ENCODE results near the gene AATF. TPM values are rescaled to one million over a fixed set of nuclear protein-coding genes. Genes with fewer than 3 reads are reported as not detected.

AATF gene, protein sequence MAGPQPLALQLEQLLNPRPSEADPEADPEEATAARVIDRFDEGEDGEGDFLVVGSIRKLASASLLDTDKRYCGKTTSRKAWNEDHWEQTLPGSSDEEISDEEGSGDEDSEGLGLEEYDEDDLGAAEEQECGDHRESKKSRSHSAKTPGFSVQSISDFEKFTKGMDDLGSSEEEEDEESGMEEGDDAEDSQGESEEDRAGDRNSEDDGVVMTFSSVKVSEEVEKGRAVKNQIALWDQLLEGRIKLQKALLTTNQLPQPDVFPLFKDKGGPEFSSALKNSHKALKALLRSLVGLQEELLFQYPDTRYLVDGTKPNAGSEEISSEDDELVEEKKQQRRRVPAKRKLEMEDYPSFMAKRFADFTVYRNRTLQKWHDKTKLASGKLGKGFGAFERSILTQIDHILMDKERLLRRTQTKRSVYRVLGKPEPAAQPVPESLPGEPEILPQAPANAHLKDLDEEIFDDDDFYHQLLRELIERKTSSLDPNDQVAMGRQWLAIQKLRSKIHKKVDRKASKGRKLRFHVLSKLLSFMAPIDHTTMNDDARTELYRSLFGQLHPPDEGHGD
- total RNA-seq (2021; fragmentation: NEBNext Ultra II Directional; extraction: Animal tissue kit (Norgen Biotek cat#: 25700)), result 62.8 and 67.7 TPM in 2 replicates
- polyA plus RNA-seq (2011; rRNA removed), result 20.1 and 23.7 TPM in 2 replicates
- 26.3 TPM for polyA plus RNA-seq (2011; cell fraction: cytosol; rRNA removed)
- 29.8 TPM for polyA plus RNA-seq (2011; cell fraction: nucleus; rRNA removed)
- polyA plus RNA-seq (2012, experiment 1 of 2), result 66.6 to 96.2 TPM (median 77.0 TPM) in 4 replicates
- polyA plus RNA-seq (2012, experiment 2 of 2), result 23.2 TPM
- polyA plus RNA-seq (2013, experiment 1 of 2), result 74.6 TPM
- 70.3 TPM for polyA plus RNA-seq (2013, experiment 2 of 2)
- polyA minus RNA-seq (2011; rRNA and poly(A)+ RNA removed), result 24.8 and 31.2 TPM in 2 replicates
- polyA minus RNA-seq (2011; cell fraction: cytosol; rRNA and poly(A)+ RNA removed), result 21.7 TPM
- 26.4 TPM for polyA minus RNA-seq (2011; cell fraction: nucleus; rRNA and poly(A)+ RNA removed)
- long read RNA-seq, experiment 1, partial matches to known transcripts, result 24 of 43 reads
- long read RNA-seq, experiment 1, other reads (novel, unspliced or antisense), result 17 of 43 reads
- long read RNA-seq, experiment 2, transcript AATF-208 (12 exons, 2,141 nt), result major isoform, 71 of 100 reads
- long read RNA-seq, experiment 2, partial matches to known transcripts, result 22 of 100 reads
- long read RNA-seq, experiment 2, other reads (novel, unspliced or antisense), result 7 of 100 reads

DNA sequence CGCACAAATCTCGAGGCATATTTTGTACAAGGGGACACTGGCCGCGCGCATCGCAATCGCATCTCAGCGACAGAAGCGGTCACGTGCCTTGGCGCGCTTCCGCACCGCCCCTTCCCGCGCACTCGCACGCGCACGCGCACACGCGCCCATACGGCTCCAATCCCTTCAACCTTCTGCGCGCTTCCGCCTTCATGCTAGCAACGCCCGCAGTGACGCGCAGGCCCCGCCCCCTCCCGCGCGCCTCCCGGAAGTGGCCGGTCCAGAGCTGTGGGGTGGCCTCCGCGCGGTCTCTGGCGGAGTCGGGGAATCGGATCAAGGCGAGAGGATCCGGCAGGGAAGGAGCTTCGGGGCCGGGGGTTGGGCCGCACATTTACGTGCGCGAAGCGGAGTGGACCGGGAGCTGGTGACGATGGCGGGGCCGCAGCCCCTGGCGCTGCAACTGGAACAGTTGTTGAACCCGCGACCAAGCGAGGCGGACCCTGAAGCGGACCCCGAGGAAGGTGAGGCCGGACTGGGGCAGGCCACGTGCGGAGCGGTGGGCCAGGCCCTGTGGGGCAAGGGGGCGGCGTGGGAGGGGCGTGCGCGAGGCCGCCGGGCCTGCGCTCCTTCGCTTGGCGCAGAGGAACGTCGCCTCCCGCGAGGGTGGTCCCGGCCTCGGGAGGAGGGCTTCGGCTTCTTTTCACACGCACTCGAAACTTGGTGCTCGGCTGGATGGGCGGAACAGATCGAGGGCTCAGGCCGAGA, at the start of gene AATF:
TSS of gene AATF (plus strand) at position 238 of the 744 bp plus-strand sequence. CDS start at position 410, 172 bp downstream.
- H3K36me3 ChIP-seq (ENCODE audit: control insufficient read depth in 2 of 4, insufficient read depth in 4 of 4, low read length in 3 of 4), result peaks cover 11 to 33% (median 14%) of the 10 kb centered on the region in 4 experiments; a peak in 7 of 8 replicates
- H3K56ac ChIP-seq (replicated peaks; ENCODE audit: insufficient read length, low read depth, low read length), result no peak within 1 kb of the TSS
- peak within 1 kb of the TSS; percentile 92 for H4K8ac ChIP-seq (ENCODE audit: extremely low read depth, insufficient read depth, low read length)
- peak within 1 kb of the TSS; percentile 68 for H3K27ac ChIP-seq (ENCODE audit: low read depth, low read length)
- no peak within 1 kb of the TSS for H2BK120ac ChIP-seq (replicated peaks; ENCODE audit: low read depth, low read length)
- no peak within 1 kb of the TSS for H3K23ac ChIP-seq (ENCODE audit: insufficient read length)
- peaks cover 0 to 21% of the 10 kb centered on the region in 2 experiments; a peak in 2 of 4 replicates for H3K79me2 ChIP-seq (ENCODE audit: control insufficient read depth in 1 of 2, insufficient read depth in 2 of 2, low read length in 2 of 2)
- CTCF ChIA-PET (ENCODE audit: partially characterized antibody), result interaction anchor here (1.1 to 2.7 kb wide), 4 partner anchors 11 to 346 kb away, joined by 3 to 10 read pairs (median 4); partner anchors contain the start of gene LHX1
- no peak within 1 kb of the TSS for H2BK20ac ChIP-seq (ENCODE audit: low read length)
- peak within 1 kb of the TSS; percentile 16 for H4K5ac ChIP-seq (ENCODE audit: insufficient read length, low read depth, low read length)
- H3K4me3 ChIP-seq (ENCODE audit: extremely low read depth in 1 of 4, insufficient read depth in 2 of 4, low read depth in 3 of 4, low read length in 4 of 4), result peak within 1 kb of the TSS; percentile 75 to 87 (median 82)
- H2AK5ac ChIP-seq (ENCODE audit: low read depth, low read length), result no peak within 1 kb of the TSS
- H3K79me1 ChIP-seq (ENCODE audit: low read depth, low read length), result no peaks in the 10 kb centered on the region; the same call in 1 of the 2 replicates
- H3K27me3 ChIP-seq (replicated peaks in 1 of 4; ENCODE audit: control insufficient read depth in 3 of 4, extremely low read depth in 1 of 4, insufficient read depth in 3 of 4, low read length in 3 of 4), result peaks cover 37 to 49% (median 43%) of the 10 kb centered on the region in 4 experiments
- no peaks in the 10 kb centered on the region for H3K9me3 ChIP-seq (ENCODE audit: insufficient read depth in 2 of 2, low read depth in 1 of 2, low read length in 1 of 2)
- peak within 1 kb of the TSS; percentile 96 for H4K91ac ChIP-seq (replicated peaks; ENCODE audit: insufficient read length, low read length)
- peaks cover 7 to 11% of the 10 kb centered on the region in 2 experiments for H4K20me1 ChIP-seq (replicated peaks in 1 of 2; ENCODE audit: control insufficient read depth in 1 of 2, insufficient read depth in 2 of 2, low read length in 2 of 2)
- H3K23me2 ChIP-seq (ENCODE audit: low read depth, low read length), result peaks cover 16% of the 10 kb centered on the region
- 1% methylated on average over 82 of the region's 90 CpGs; no CpG with 5 or more reads in 1 of the 2 experiments for WGBS, 2 experiments (ENCODE audit: extremely low coverage in 1 of 2, insufficient coverage in 1 of 2, insufficient read length in 1 of 2, insufficient replicate concordance in 2 of 2, low coverage in 1 of 2, low lambda C conversion rate in 2 of 2, missing lambda C conversion rate in 1 of 2)
- H3K14ac ChIP-seq (ENCODE audit: insufficient read length), result no peak within 1 kb of the TSS
- POLR2A ChIA-PET (ENCODE audit: partially characterized antibody), result interaction anchor here (0.7 to 2.4 kb wide), 10 partner anchors 8 to 141 kb away, joined by 3 to 11 read pairs (median 3); partner anchors contain the start of gene LHX1
- H2BK12ac ChIP-seq (ENCODE audit: low read depth, low read length), result peak within 1 kb of the TSS; percentile 46; the same call in 1 of the 2 replicates
- FAIRE-seq, result no peak
- H3K9ac ChIP-seq (replicated peaks in 1 of 4; ENCODE audit: extremely low read depth in 1 of 4, low read depth in 3 of 4, low read length in 3 of 4), result peak within 1 kb of the TSS; percentile 66 to 75 (median 68)
- H3K4ac ChIP-seq (replicated peaks; ENCODE audit: insufficient read length, low read depth, low read length), result no peak within 1 kb of the TSS
- peak within 1 kb of the TSS; percentile 95; the same call in 1 of the 2 replicates for H2AFZ ChIP-seq (ENCODE audit: low read length)
- peak within 1 kb of the TSS; percentile 96 for H3K18ac ChIP-seq (ENCODE audit: extremely low read depth, low read length)
- peak within 1 kb of the TSS; percentile 81 to 96 for H3K4me2 ChIP-seq (ENCODE audit: insufficient read depth in 1 of 2, low read depth in 2 of 2, low read length in 2 of 2)
- H2BK5ac ChIP-seq (ENCODE audit: low read depth, low read length), result peak within 1 kb of the TSS; percentile 77; the same call in 1 of the 2 replicates
- DNase-seq (ENCODE audit: low read depth in 1 of 2, low spot score in 2 of 2), result peak; percentile 83 to 99
- H3K4me1 ChIP-seq (replicated peaks in 1 of 4; ENCODE audit: control insufficient read depth in 3 of 4, insufficient read depth in 4 of 4, low read length in 3 of 4), result peaks cover 8 to 19% (median 13%) of the 10 kb centered on the region in 4 experiments
- no peak within 1 kb of the TSS; the same call in 1 of the 2 replicates for H2BK15ac ChIP-seq (ENCODE audit: low read length)
- peak; percentile 97 for TF ChIP-seq RBBP5 (IDR thresholded peaks at IDR 0.05; ENCODE audit: borderline replicate concordance, low read depth, low read length)
- TF ChIP-seq HDAC2 (IDR thresholded peaks at IDR 0.05; ENCODE audit: borderline replicate concordance in 1 of 2, low read depth in 2 of 2, low read length in 2 of 2), result peak; percentile 58 to 81; a peak in 2 of 4 replicates
- TF ChIP-seq, protein P1, sequence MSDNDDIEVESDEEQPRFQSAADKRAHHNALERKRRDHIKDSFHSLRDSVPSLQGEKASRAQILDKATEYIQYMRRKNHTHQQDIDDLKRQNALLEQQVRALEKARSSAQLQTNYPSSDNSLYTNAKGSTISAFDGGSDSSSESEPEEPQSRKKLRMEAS (IDR thresholded peaks at IDR 0.05), result peak; percentile 99

Measured in H1 (cell line).